Hepatocyte (in vitro differentiated cells): ENCODE data around the gene SLC13A5.

Source experiments
- CTCF ChIP-seq: fragments of 200-600 bp; sonication (generic); IDR thresholded peaks from 2 replicates; pipeline ENCODE4 v1.5.1; 2016; ENCODE audit warnings: antibody characterized with exemption, mild to moderate bottlenecking; ENCODE audit not compliant: poor library complexity
- EZH2phosphoT487 ChIP-seq: fragments of 200-600 bp; sonication (generic); IDR thresholded peaks from one replicate; pipeline ENCODE4 v1.6.1; 2018; ENCODE audit warnings: antibody characterized with exemption, mild to moderate bottlenecking, low read depth, moderate library complexity; ENCODE audit not compliant: unreplicated experiment, severe bottlenecking

GRCh38 chr17:6666557-6666956 lies 46.6 kb downstream of the SLC13A5 start:
- TF ChIP-seq CTCF (no peak), EZH2phosphoT487 (no peak)
